NCI-H2107 treated with DMSO at 0.1 percent for 48 hours (cell line): ENCODE results near the gene PEAK1.

Source experiments
- DNase-seq: peaks from one replicate; lab custom pipeline; 2025; ENCODE audit not compliant: unreplicated experiment; lab: John Stamatoyannopoulos, UW

PEAK1 gene

GRCh38 chr15:77361456-77361855, 58.4 kb downstream of the PEAK1 start:
- no peak for DNase-seq

GRCh38 chr15:77358545-77359240, 61.2 kb downstream of the PEAK1 start:
- no peak for DNase-seq

DNA sequence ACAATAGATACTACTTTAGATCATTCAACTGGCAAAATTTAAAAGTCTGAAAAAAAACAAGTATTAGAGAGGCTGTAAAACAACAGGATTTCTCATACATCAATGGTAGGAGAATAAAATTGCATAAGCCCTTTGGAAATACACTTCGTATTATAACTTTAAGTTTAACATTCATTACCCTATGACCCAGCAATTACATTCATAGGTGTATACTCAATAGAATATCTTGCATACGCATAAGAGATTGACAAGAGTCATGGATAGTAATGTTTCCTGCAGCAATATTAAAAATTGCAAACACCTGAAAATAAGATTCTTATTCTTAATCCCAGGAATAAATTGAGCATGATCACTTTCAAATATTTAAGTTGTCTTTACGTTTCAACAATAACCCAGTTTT, 63.6 kb downstream of the PEAK1 start:
- DNase-seq: no peak

DNA sequence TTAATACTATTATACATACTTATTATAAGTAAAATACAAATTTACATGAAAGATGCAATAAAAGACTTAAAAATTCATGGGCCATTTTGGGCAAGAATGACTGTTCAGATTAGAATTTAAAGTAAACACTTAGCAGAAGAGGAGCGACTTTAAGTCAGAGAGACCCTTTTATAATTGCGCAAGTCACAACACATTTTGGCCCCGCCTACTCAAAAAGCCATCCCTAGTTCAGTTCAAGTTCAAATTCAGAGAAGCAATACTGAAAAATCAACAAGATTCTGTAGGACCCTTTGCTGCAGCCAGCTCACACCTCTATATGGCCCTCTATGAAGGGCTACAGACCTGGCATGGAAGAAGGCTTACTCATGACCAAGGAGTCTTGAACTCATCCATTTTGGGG, 64.6 kb downstream of the PEAK1 start:
- DNase-seq: no peak

- DNase-seq: no peak
These were observed 65.8 kb downstream of the PEAK1 start for GRCh38 chr15:77354063-77354462.

DNA sequence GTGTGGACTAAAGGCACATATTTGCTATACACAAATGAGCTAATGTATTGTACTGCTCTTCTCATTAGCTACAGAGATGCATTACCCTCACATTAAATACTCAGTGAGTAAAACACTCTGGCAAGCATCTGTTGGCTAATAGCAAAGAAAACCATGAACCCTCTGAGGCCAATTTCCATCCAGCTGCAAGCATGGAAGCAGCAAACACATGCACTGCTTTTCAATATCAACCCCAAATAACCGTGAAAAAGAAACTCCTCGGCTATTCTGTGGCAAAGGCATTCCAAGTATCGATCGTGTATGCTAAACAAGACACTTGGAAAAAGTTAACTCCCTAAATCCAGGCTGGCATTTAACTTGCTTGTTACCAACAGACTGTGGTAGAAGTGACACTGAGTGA, 67.0 kb downstream of the PEAK1 start:
- DNase-seq: no peak

DNA sequence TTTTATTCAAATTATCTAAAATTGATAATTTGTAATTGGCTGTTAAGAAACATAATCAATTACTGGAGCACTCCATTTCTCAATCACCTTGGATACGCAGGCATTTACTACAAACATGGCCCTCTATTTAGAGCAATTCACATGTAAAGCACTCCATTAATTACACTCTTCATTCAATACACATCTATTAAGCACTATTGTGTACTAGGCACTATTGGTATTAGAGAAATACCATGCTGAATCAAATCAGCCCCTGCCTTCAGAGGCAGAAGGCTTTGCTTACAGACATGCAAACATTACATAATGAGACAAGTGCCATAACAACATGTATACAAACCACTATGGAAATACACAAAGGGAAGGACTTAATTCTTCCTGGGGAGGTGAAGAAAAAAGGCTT, 69.1 kb downstream of the PEAK1 start:
- DNase-seq: no peak

- no peak for DNase-seq
These were observed 70.2 kb downstream of the PEAK1 start for GRCh38 chr15:77349666-77350065.

DNA sequence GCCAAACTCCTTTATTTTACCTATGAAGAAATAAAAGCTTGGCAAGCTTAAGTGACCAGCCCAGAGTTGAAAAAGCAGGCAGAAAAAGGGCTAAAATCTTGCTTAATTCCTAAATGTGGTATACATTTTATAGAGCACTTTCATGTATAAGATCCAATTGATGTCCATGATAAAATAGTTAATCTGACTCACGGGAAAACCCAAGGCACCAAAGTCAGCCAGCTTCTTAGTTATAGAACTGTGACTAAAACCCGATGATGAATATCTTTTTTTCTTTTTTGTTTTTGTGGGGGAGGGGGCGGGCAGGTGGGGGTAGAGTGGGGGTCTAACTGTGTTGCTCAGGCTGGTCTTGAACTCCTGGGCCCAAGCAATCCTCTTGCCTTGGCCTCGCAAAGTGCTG, 71.4 kb downstream of the PEAK1 start:
- no peak for DNase-seq

GRCh38 chr15:77347197-77347596, 72.7 kb downstream of the PEAK1 start:
- DNase-seq: no peak

DNA sequence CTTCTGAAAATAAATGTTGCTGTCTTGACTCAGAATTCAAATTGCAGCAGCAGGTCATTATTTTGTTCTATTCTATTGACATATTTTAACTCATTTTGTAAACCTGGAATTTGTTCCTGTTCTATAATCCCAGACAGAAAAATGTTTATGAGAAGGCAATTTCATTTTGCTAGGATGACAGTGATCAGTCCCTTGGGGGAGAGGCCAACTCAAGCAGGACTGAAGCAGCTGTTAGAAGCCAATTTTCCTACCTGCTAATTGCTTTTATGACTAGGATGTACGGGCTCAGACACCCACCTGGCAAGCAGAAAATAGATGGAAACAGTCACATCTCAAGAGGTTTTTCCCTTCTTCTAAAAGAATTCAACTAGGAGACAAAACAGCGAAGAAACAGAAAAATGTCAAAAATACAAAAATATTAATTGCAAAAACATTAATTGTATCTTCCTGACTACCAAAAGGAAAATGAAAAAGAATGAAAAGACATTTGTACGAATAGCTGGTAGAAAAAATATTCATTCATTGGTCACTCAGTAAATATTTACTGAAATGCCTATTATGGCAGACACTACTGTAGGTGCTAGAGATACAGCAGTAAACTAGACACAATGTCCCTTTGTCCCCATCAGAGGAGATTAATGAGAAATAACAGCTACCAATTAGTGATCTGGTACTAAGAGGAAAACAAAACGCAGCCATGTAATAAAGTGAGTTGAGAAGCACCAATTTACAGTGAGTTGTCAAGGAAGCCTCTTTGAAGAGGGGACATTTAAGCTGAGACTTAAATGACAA, 73.5 kb downstream of the PEAK1 start:
- no peak for DNase-seq

- DNase-seq: no peak
These were observed 77.1 kb downstream of the PEAK1 start for GRCh38 chr15:77342807-77343206.

DNA sequence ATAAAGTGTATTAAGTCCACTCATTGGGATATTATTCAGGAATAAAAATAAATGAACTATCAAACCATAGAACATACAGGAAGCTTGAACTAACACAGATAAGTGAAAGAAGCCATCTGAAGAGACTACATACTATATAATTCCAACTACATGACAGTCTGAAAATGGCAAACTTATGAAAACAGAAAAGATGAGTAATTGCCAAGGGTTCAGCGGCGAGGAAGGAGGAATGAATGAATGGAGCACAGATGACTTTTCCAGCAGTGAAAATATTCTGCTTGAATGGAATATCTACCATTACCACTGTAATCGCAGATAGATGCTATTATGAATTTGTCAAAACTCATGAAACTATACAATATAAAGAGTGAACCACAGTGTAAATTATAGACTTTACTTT, 79.7 kb downstream of the PEAK1 start:
- no peak for DNase-seq

- DNase-seq: no peak
These were observed 83.9 kb downstream of the PEAK1 start for GRCh38 chr15:77336006-77336405.

DNA sequence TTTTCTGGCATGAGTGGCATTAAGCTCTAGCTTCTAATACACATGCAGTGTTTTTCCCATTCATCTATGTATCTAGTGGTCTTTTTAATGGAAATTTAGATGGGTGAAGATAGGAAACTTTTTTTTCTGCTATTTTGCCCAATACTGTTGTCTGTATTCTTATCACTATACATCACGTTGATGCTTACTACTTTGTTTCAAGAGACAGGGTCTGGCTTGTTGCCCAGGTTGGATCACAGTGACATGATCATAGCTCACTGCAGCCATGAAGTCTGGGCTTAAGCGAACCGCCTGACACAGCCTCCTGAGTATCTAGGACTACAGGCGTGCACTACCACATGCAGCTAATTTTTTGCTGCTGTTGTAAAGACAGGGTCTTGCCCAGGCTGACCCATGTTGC, 84.6 kb downstream of the PEAK1 start:
- DNase-seq: no peak

DNA sequence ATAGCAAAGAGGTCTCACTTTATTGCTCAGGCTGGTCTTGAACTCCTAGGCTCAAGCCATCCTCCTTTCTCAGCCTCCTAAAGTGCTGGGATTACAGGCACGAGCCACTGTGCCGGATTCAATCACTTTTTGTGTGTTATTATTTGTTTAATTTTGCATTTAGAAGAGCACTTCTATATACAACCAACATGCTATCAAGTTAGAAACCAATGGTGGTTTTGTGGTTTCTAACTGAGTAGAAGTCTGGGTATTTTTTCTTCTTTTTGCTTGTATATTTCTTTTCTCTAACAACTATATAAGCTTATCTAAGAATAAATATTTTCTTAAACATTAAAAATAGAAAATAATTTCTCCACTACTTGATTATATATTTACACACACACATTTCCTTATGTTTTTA, 86.7 kb downstream of the PEAK1 start:
- no peak for DNase-seq

GRCh38 chr15:77329202-77329601, 90.7 kb downstream of the PEAK1 start:
- DNase-seq: no peak

DNA sequence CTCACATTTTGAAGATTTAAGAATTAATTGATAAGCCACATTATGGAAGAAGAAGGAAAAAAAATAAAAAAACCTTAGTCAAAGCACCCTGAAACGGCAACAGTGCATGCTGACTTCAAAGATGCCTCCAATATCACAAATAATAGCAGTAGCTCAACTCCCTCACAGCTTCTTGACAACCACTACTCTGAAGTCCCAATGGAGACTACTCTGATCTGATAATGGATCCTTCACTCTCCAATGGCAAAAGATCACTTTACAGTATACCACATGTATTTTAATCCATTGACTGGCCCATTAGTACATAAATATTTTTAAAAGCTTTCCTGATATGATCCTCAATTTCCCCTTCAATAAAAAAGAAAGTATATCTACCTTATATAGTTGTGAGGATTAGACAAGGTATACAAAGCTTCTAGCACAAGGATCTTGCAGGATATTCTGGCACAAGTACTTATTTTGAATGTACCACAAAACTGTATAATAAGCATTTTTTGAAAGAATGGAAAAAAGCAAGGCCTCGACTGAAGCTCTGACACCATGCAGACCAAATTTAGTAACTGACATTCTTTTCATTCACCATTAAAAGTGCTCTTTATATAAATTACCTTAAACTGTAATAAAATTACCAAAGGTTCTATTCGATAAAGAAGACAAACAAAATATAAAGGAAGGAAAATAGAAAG, 91.9 kb downstream of the PEAK1 start:
- DNase-seq: no peak

GRCh38 chr15:77327168-77327567, 92.7 kb downstream of the PEAK1 start:
- no peak for DNase-seq

GRCh38 chr15:77326366-77326765, 93.5 kb downstream of the PEAK1 start:
- no peak for DNase-seq

- DNase-seq: no peak
These were observed 107.4 kb downstream of the PEAK1 start for GRCh38 chr15:77312523-77312922.
